Pancreas (tissue), 10 donors: Measurements from ENCODE around the gene TRAF4. TPM values are rescaled to one million over a fixed set of nuclear protein-coding genes. Genes with fewer than 3 reads are reported as not detected.

ENCODE experiments used
- ATAC-seq, 4 donors: fragments of 200-7000 bp; cut with Tn5 transposase; one replicate each; pipeline versions ENCODE4 v1.8.0 to v1.9.1; 2020; ENCODE audit warnings: mild to moderate bottlenecking in 4 of 4, moderate library complexity in 4 of 4
- DNase-seq, 6 donors: peaks; one replicate each; pipeline ENCODE4 v3.0.0-alpha.2; 2020
- FAIRE-seq: peaks from 2 replicates; lab custom pipeline; 2012; peaks lifted over from hg19 to GRCh38; lab: Jason Lieb, UNC
- H3K27ac ChIP-seq, 4 donors: fragments of 200-600 bp; sonication (generic); 1 replicate in 3 of 4; 2 replicates in 1 of 4; pipeline versions ENCODE4 v1.5.0 to v1.8.0; 2020
- H3K27me3 ChIP-seq, 4 donors: fragments of 200-600 bp; one replicate each; pipeline ENCODE4 v1.8.0; 2021
- H3K36me3 ChIP-seq, 3 donors: fragments of 200-600 bp; sonication (generic) in 1 of 3; one replicate each; pipeline versions ENCODE4 v1.5.0 to v1.8.0; 2020 to 2021
- H3K4me1 ChIP-seq, 3 donors: fragments of 200-600 bp; one replicate each; pipeline ENCODE4 v1.8.0; 2021
- H3K4me3 ChIP-seq, 4 donors: fragments of 200-600 bp; sonication (generic) in 2 of 4; one replicate each; pipeline versions ENCODE4 v1.5.0 to v1.8.0; 2020 to 2021
- H3K9me3 ChIP-seq, 4 donors: fragments of 200-600 bp; one replicate each; pipeline ENCODE4 v1.8.0; 2021
- CTCF ChIP-seq, 4 donors: fragments of 200-600 bp; sonication (generic) in 3 of 4; IDR thresholded peaks; one replicate each; pipeline versions ENCODE4 v1.5.0 to v1.8.0; 2021; ENCODE audit warnings: antibody characterized with exemption in 4 of 4
- WGBS, 2 donors: extraction: QIAGEN DNeasy Blood & Tissue Kit; methylation state at CpG; one replicate each; pipeline ENCODE4 v1.1.7; 2013; 5-methylcytosine and 5-hydroxymethylcytosine counted together
- intact Hi-C, 3 donors: fragments of 100-400 bp; cut with DNase I; formaldehyde crosslinking; loops; one replicate each; pipeline versions ENCODE4 v1.11.1 to v1.14.2; 2022
- polyA plus RNA-seq, 2 donors: library from polyadenylated mRNA; stranded (reverse); fragments of 200-250 nt; gene quantifications; one replicate each; pipeline ENCODE4 v1.2.3, GENCODE V29; 2013
- total RNA-seq, 6 donors: library from RNA; stranded (reverse); fragmentation: NEBNext Ultra II Directional in 4 of 6; extraction: Animal tissue kit (Norgen Biotek cat#: 25700) in 4 of 6; gene quantifications; one replicate each; pipeline versions ENCODE4 v1.2.1 to v1.2.4, GENCODE V29; 2021 to 2023
- donor health status: healthy with polysubstance abuse.
- donor health status: DM: no; HTN: no; CAD: no; lungs with moderate emphysema.
- donor health status: DM: no; HTN: no; CAD: no.
- donor health status: control.
- donor health status: control.
- donor health status: Bipolar disorder and iron deficiency.
- donor health status: DM: yes; HTN: yes; CAD: no.
- donor health status: DM: no; HTN: no; CAD: no.
- donor health status: DM: no; HTN: no; CAD: no.
- donor health status: DM: yes; HTN: yes; CAD: no.

Gene TRAF4
- total and polyA plus RNA-seq, 8 donors, result 22.6 to 48.2 (median 33.2) TPM

GRCh38 chr17:28725660-28726225 is 18.1 kb upstream of the TRAF4 start:
- intact Hi-C loops, result no loop called here
- TF ChIP-seq CTCF (IDR thresholded peaks at IDR 0.05), result no peak
- H3K27ac ChIP-seq, result peak overlapping the region; percentile 35 to 99 (median 84)
- no peak for FAIRE-seq
- peak; percentile 1 to 24 (median 5) for ATAC-seq
- DNase-seq, result peak in 3 of 6 donors; percentile 75 to 91 (median 76)
- H3K4me1 ChIP-seq, result peaks cover 11 to 33% (median 17%) of the 10 kb centered on the region in 3 donors
- no peaks in the 10 kb centered on the region for H3K9me3 ChIP-seq
- H3K27me3 ChIP-seq, result no peaks in the 10 kb centered on the region
- peak overlapping the region; percentile 25 to 84 (median 52) for H3K4me3 ChIP-seq
- WGBS, 2 donors, result 0 to 1% methylated on average over 35 to 45 of the region's 45 CpGs
- peaks cover 0 to 33% (median 23%) of the 10 kb centered on the region in 3 donors for H3K36me3 ChIP-seq

DNA sequence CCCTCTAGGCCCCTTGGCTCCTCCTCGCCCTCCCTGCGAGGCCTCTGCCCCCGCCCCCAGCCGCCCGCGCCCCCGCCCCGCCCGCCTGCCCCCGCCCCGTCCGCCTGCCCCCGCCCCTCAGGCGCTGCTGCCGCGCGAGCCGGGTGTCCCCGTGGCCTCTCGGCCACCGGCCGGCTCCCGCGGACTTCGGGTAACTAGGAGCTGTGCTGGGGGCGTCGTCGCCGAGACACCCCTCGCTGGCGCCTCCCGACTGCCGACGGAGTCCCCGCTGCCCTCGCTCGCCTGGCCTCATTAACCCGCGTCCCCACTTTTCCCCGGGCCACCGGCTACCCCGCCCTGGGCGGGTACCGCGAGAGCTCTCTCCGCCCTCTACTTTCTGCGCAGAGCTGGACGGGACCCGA is 17.6 kb upstream of the TRAF4 start, which contains the start of gene TLCD1:
Gene TLCD1, minus strand, starts transcription at position 8 of the 401 bp plus-strand sequence. CDS start 136 bp downstream, outside the sequence.
- TF ChIP-seq CTCF (IDR thresholded peaks at IDR 0.05), result no peak
- Histone ChIP-seq H3K4me1 (peaks cover 8 to 28% (median 12%) of the 10 kb centered on the region in 3 donors), H3K27ac (peak within 1 kb of the TSS; percentile 93 to 99 (median 97)), H3K4me3 (peak within 1 kb of the TSS; percentile 25 to 84 (median 68)), H3K27me3 (no peaks in the 10 kb centered on the region), H3K9me3 (no peaks in the 10 kb centered on the region), H3K36me3 (peaks cover 0 to 31% (median 23%) of the 10 kb centered on the region in 3 donors)
- peak; percentile 36 to 47 (median 43) for ATAC-seq
- intact Hi-C loops, result no loop called here
- WGBS, 2 donors, result 0 to 1% methylated on average over 4 to 49 of the region's 49 CpGs
- FAIRE-seq, result no peak
- peak in 5 of 6 donors; percentile 69 to 85 (median 77) for DNase-seq

- FAIRE-seq (no peak), DNase-seq (peak; percentile 90 to 97 (median 95)), ATAC-seq (peak; percentile 68 to 83 (median 74))
- Histone ChIP-seq H3K27ac (peak overlapping the region; percentile 93 to 99 (median 97)), H3K9me3 (no peaks in the 10 kb centered on the region), H3K4me1 (peaks cover 2 to 22% (median 6%) of the 10 kb centered on the region in 3 donors), H3K4me3 (peak overlapping the region; percentile 25 to 84 (median 68)), H3K27me3 (no peaks in the 10 kb centered on the region), H3K36me3 (peaks cover 0 to 26% (median 23%) of the 10 kb centered on the region in 3 donors)
- peak; percentile 98 for TF ChIP-seq CTCF (IDR thresholded peaks at IDR 0.05)
- 0 to 1% methylated on average over 57 of the region's 57 CpGs for WGBS, 2 donors
- intact Hi-C loops, result no loop called here
Observed at GRCh38 chr17:28726627-28727491, 17.0 kb upstream of the TRAF4 start.

DNA sequence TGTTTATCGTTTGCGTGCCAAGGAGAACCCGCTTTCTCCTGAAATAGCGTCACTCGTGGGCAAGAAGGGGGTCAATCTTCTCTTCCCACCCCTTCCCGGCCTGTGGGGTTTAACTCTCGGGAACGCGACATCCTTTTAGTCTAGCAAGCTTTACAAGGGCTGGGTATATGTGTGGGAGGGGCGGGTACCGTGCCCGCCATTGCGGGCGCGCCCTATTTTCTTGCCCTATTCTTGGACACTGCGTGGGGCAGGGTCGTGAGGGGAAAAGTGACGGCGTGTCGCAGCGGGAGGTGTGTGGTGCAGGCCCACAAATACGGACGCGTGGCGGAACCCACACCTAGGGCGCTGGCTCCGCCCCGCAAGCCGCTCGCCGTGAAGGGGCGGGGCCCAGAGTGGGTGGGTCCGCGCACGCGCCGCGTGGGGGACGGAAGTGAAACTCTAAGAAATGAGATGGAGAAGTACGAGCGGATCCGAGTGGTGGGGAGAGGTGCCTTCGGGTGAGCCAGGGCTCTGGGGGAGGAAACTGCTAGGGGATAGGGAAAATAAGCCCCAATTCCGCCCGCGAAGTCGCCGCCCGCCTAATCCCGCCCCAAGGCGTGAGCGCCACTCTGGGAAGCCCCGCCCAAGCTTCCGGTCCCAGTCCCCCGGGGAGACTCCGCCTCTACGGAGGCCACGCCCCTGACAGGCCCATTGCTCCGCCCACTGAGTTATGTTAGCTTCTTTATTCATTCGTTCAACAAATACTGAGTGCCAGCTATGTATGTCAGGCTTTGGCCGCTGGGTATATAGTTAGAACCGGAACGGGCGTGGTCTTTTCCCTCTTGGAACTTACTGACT is 15.2 kb upstream of the TRAF4 start, which contains the start of gene NEK8:
Gene NEK8, plus strand, starts transcription at position 425 of the 837 bp plus-strand sequence. Its CDS starts 26 bp downstream, at position 451.
- FAIRE-seq, result peak; percentile 60
- intact Hi-C loops, result no loop called here

More for the DNA sequence above, 15.2 kb upstream of the TRAF4 start, which contains the start of gene NEK8:
- DNase-seq (peak; percentile 94 to 99 (median 98)), ATAC-seq (peak; percentile 64 to 80 (median 71))
- Histone ChIP-seq H3K4me3 (peak within 1 kb of the TSS; percentile 46 to 84 (median 59)), H3K4me1 (peaks cover 0 to 17% (median 0%) of the 10 kb centered on the region in 3 donors), H3K27me3 (no peaks in the 10 kb centered on the region), H3K36me3 (peaks cover 0 to 10% (median 9%) of the 10 kb centered on the region in 3 donors), H3K27ac (peak within 1 kb of the TSS; percentile 93 to 99 (median 97)), H3K9me3 (no peaks in the 10 kb centered on the region)
- no peak for TF ChIP-seq CTCF (IDR thresholded peaks at IDR 0.05)
- 0 to 1% methylated on average over 58 to 64 of the region's 64 CpGs for WGBS, 2 donors
